Testis (tissue), 3 donors: ENCODE measurements around the gene ADNP2. TPM values are rescaled to one million over a fixed set of nuclear protein-coding genes. Genes with fewer than 3 reads are reported as not detected.

Source experiments
- DNase-seq: peaks from one replicate; pipeline ENCODE4 v3.0.0-alpha.2; 2019
- H3K27ac ChIP-seq, 2 donors: fragments of 200-600 bp; sonication (generic); one replicate each; pipeline ENCODE4 v1.5.1; 2019
- H3K27me3 ChIP-seq: fragments of 200-600 bp; sonication (generic); one replicate; pipeline ENCODE4 v1.5.1; 2019
- H3K36me3 ChIP-seq: fragments of 200-600 bp; sonication (generic); one replicate; pipeline ENCODE4 v1.5.1; 2017; ENCODE audit warnings: low read depth; ENCODE audit errors: missing control alignments
- H3K4me1 ChIP-seq: fragments of 200-600 bp; sonication (generic); one replicate; pipeline ENCODE4 v1.5.1; 2019
- H3K4me3 ChIP-seq, 2 donors: fragments of 200-600 bp; sonication (generic); one replicate each; pipeline ENCODE4 v1.5.1; 2017 to 2019
- H3K9me3 ChIP-seq: fragments of 200-600 bp; sonication (generic); one replicate; pipeline ENCODE4 v1.5.1; 2017
- POLR2A ChIP-seq: fragments of 450-650 bp; IDR thresholded peaks from one replicate; pipeline ENCODE4 v1.6.1; 2017; ENCODE audit warnings: antibody characterized with exemption, mild to moderate bottlenecking, moderate library complexity
- WGBS, 2 donors: methylation state at CpG; one replicate each; pipeline ENCODE4 v1.1.5; 2018; 5-methylcytosine and 5-hydroxymethylcytosine counted together
- intact Hi-C: fragments of 100-400 bp; cut with DNase I; formaldehyde crosslinking; loops from one replicate; pipeline ENCODE4 v1.15.1; 2023; ENCODE audit warnings: low total_unique reads
- polyA plus RNA-seq: library from polyadenylated mRNA; stranded (reverse); fragments of 350-450 nt; fragmentation: Illumina TruSeq; extraction: RNeasy Lipid Tissue Mini Kit (QIAGEN cat#74804); gene quantifications from one replicate; pipeline ENCODE4 v1.2.3, GENCODE V29; 2014; ENCODE audit warnings: low read depth, low replicate concordance; ENCODE audit not compliant: insufficient read depth
- total RNA-seq, 2 donors: library from RNA; depleted of rRNA; stranded (reverse); fragments of >200 nt; gene quantifications; one replicate each; pipeline ENCODE4 v1.2.3, GENCODE V29; 2016
- TF ChIP-seq, protein P1 (sequence below), 3 experiments: fragments of 450-650 bp in 2 of 3; fragments of 200-600 bp in 1 of 3; sonication (generic) in 1 of 3; IDR thresholded peaks; one replicate each; pipeline ENCODE4 v1.5.1; 2016 to 2019; ENCODE audit warnings: antibody characterized with exemption in 3 of 3, mild to moderate bottlenecking in 2 of 3, moderate library complexity in 1 of 3

ADNP2 gene
- total and polyA plus RNA-seq, 3 donors from 2014 or later = 50.0 to 57.7 (median 56.8) TPM

DNA sequence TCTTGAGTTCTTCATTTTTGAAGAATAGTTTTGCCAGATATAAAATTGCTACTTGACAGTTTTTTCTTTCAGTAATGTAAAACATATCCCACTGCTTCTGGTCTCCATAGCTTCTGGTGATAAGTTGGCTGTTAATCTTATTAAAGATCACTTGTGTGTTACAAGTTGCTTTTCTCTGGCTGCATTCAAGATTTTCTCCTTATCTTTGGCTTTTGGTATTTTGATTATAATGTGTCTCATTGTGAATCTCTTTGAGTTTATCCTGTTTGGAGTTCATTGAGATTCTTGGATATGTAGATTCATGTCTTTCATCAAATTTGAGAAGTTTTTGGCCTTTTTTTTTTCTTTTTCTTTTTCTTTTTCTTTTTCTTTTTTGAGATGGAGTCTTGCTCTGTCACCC is 20.2 kb upstream of the ADNP2 start:
- no peak for DNase-seq
- Histone ChIP-seq H3K27me3 (no peaks in the 10 kb centered on the region), H3K4me1 (no peaks in the 10 kb centered on the region), H3K27ac (no peak overlapping the region), H3K4me3 (no peak overlapping the region), H3K36me3 (no peaks in the 10 kb centered on the region), H3K9me3 (peaks cover 3% of the 10 kb centered on the region)
- intact Hi-C loops = no loop called here
- TF ChIP-seq, protein P1, sequence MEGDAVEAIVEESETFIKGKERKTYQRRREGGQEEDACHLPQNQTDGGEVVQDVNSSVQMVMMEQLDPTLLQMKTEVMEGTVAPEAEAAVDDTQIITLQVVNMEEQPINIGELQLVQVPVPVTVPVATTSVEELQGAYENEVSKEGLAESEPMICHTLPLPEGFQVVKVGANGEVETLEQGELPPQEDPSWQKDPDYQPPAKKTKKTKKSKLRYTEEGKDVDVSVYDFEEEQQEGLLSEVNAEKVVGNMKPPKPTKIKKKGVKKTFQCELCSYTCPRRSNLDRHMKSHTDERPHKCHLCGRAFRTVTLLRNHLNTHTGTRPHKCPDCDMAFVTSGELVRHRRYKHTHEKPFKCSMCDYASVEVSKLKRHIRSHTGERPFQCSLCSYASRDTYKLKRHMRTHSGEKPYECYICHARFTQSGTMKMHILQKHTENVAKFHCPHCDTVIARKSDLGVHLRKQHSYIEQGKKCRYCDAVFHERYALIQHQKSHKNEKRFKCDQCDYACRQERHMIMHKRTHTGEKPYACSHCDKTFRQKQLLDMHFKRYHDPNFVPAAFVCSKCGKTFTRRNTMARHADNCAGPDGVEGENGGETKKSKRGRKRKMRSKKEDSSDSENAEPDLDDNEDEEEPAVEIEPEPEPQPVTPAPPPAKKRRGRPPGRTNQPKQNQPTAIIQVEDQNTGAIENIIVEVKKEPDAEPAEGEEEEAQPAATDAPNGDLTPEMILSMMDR (IDR thresholded peaks at IDR 0.05) = no peak
- TF ChIP-seq POLR2A = no peak

DNA sequence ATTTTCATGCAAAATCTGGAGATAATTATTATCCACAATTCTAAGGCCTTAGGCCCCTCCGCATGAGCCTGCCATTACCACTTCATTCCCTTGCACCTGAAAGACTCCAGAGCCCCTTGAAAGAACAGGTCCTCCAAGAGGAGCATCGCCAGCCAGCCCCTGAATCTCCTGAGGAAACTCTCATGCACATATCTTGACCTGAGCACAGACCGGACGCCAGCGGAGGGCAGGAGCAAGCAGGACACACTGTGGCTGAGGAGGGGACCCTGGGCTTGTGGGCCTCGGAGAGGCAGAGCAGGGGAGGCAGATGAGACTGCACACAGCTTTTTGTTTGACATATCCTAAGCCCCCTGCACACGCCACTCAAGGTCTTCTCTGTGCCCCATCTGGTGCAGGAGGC is 13.6 kb upstream of the ADNP2 start:
- WGBS, 2 donors = 86 to 95% methylated on average over 7 of the region's 7 CpGs
- intact Hi-C loops = no loop called here
- DNase-seq = no peak
- TF ChIP-seq POLR2A = no peak
- TF ChIP-seq, protein P1 (IDR thresholded peaks at IDR 0.05) = no peak
- Histone ChIP-seq H3K4me1 (no peaks in the 10 kb centered on the region), H3K27me3 (no peaks in the 10 kb centered on the region), H3K27ac (no peak overlapping the region), H3K9me3 (no peaks in the 10 kb centered on the region), H3K4me3 (no peak overlapping the region), H3K36me3 (no peaks in the 10 kb centered on the region)

DNA sequence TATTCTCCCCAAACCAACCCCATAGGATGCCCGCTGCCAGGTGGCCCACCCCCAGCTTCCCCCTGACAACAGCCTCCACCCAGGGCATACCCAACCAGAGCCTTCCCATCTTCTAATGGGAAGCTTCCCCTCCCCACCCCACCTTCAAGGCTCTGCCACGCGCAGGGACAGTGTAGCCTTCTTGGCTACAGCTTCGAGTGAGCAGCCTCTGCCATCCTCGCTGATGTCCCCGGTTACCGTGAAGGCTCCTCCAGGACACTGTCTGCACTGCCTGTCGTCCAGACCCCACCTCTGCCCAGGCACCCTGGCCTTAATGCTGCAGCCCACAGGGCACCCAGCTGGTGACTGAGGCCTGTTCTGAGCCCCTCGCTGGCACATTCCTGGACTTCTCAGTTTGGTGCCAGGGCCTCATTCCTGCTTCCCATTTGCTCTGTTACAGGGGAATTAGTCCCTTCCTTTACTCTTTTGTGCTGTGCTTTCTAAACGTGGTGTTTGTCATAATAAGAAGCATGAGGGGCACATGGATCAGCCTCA is 13.0 kb upstream of the ADNP2 start:
- intact Hi-C loops = no loop called here
- H3K9me3 ChIP-seq = no peaks in the 10 kb centered on the region
- TF ChIP-seq POLR2A = no peak
- TF ChIP-seq, protein P1 (IDR thresholded peaks at IDR 0.05) = no peak
- H3K4me1 ChIP-seq = no peaks in the 10 kb centered on the region
- H3K27me3 ChIP-seq = no peaks in the 10 kb centered on the region
- 87 to 90% methylated on average over 10 of the region's 10 CpGs for WGBS, 2 donors
- H3K4me3 ChIP-seq = no peak overlapping the region
- H3K36me3 ChIP-seq = no peaks in the 10 kb centered on the region
- DNase-seq = no peak
- H3K27ac ChIP-seq = no peak overlapping the region

DNA sequence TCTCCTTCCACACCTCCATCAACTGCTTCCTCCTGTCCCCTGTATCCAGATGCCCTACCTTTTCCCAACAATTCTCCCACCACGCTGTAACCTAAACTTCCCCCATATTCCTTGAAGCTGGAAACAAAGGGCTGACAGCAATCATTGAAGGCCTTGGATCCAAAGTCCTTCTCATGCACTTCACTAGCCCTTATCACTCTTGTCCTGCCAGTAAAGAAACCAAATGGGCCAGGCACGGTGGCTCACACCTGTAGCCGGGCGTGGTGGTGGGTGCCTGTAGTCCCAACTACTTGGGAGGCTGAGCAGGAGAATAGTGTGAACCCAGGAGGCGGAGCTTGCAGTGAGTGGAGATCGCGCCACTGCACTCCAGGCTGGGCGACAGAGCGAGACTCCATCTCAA is 11.9 kb upstream of the ADNP2 start:
- Histone ChIP-seq H3K36me3 (no peaks in the 10 kb centered on the region), H3K27me3 (no peaks in the 10 kb centered on the region), H3K9me3 (no peaks in the 10 kb centered on the region), H3K4me1 (no peaks in the 10 kb centered on the region), H3K27ac (no peak overlapping the region), H3K4me3 (no peak overlapping the region)
- TF ChIP-seq, protein P1 (IDR thresholded peaks at IDR 0.05) = no peak
- no peak for TF ChIP-seq POLR2A
- no peak for DNase-seq
- WGBS, 2 donors = 95 to 96% methylated on average over 9 of the region's 9 CpGs
- intact Hi-C loops = no loop called here

DNA sequence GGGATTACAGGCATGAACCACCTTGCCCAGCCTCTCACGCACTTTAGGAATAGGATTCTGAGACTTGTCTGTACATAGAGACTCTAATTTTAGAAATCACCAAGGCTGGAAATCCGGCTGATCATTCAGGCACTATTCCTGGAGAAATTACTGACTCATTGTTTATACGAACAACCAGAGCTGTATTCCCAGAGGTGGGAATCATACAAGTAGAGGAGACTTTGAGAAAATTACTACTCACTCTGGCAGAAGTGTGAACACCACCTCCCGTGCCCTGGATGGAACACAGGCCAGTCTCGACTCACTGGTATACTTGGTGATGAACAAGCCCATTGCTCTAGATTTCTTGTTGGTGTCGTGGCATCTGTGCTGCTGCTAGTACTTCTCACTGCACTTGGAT is 5.8 kb upstream of the ADNP2 start:
- H3K36me3 ChIP-seq = no peaks in the 10 kb centered on the region
- DNase-seq = no peak
- H3K4me1 ChIP-seq = no peaks in the 10 kb centered on the region
- TF ChIP-seq, protein P1 (IDR thresholded peaks at IDR 0.05) = no peak
- no peak for TF ChIP-seq POLR2A
- H3K4me3 ChIP-seq = no peak overlapping the region
- no peaks in the 10 kb centered on the region for H3K9me3 ChIP-seq
- H3K27ac ChIP-seq = no peak overlapping the region
- intact Hi-C loops = no loop called here
- 75 to 76% methylated on average over 6 of the region's 6 CpGs for WGBS, 2 donors
- H3K27me3 ChIP-seq = no peaks in the 10 kb centered on the region
